Coronary artery (tissue), 2 donors: Measurements from ENCODE around the gene GSTM1.
"Not testable (repeated sequence)": the region's sequence is repeated elsewhere in the genome, so short reads cannot be mapped to it uniquely, and the experiment has no call there.

Source experiments
- DNase-seq: peaks from one replicate; pipeline ENCODE4 v3.0.0-alpha.2; 2017; ENCODE audit warnings: low spot score
- H3K27ac ChIP-seq, 2 donors: fragments of 200-600 bp; sonication (generic); one replicate each; pipeline ENCODE4 v1.5.1; 2016 to 2019
- H3K4me3 ChIP-seq: fragments of 200-600 bp; sonication (generic); 2 replicates; pipeline ENCODE4 v1.5.1; 2016; ENCODE audit warnings: mild to moderate bottlenecking, moderate library complexity
- TF ChIP-seq, protein P1 (sequence below): fragments of 200-600 bp; sonication (generic); IDR thresholded peaks from one replicate; pipeline ENCODE4 v1.5.1; 2019; ENCODE audit warnings: antibody characterized with exemption

The GSTM1 gene

DNA sequence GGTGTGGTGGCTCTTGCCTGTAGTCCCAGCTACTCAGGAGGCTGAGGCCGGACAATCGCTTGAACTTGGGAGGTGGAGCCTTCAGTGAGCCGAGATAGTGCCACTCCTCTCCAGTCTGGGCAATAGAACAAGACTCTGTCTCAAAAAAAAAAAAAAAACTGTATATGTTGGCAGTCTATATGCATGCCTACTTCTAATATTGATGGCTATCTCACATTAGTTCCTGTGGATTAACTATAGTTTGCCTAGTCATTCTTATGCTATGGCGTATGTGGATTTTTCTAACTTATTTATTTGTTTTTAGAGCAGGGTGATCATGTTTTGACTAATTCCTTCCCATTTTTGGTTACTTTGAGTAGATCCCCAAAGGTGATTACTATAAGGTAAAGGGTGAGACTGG is 9.4 kb downstream of the GSTM1 start:
- no peak for DNase-seq
- no peak overlapping the region for H3K27ac ChIP-seq
- no peak overlapping the region for H3K4me3 ChIP-seq
- TF ChIP-seq, protein P1, sequence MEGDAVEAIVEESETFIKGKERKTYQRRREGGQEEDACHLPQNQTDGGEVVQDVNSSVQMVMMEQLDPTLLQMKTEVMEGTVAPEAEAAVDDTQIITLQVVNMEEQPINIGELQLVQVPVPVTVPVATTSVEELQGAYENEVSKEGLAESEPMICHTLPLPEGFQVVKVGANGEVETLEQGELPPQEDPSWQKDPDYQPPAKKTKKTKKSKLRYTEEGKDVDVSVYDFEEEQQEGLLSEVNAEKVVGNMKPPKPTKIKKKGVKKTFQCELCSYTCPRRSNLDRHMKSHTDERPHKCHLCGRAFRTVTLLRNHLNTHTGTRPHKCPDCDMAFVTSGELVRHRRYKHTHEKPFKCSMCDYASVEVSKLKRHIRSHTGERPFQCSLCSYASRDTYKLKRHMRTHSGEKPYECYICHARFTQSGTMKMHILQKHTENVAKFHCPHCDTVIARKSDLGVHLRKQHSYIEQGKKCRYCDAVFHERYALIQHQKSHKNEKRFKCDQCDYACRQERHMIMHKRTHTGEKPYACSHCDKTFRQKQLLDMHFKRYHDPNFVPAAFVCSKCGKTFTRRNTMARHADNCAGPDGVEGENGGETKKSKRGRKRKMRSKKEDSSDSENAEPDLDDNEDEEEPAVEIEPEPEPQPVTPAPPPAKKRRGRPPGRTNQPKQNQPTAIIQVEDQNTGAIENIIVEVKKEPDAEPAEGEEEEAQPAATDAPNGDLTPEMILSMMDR = no peak

GRCh38 chr1:109697861-109698260 is 10.2 kb downstream of the GSTM1 start:
- not testable (repeated sequence) for H3K27ac ChIP-seq, DNase-seq, H3K4me3 ChIP-seq

GRCh38 chr1:109702940-109703339 is 15.3 kb downstream of the GSTM1 start:
- DNase-seq, H3K27ac ChIP-seq, H3K4me3 ChIP-seq: not testable (repeated sequence)

DNA sequence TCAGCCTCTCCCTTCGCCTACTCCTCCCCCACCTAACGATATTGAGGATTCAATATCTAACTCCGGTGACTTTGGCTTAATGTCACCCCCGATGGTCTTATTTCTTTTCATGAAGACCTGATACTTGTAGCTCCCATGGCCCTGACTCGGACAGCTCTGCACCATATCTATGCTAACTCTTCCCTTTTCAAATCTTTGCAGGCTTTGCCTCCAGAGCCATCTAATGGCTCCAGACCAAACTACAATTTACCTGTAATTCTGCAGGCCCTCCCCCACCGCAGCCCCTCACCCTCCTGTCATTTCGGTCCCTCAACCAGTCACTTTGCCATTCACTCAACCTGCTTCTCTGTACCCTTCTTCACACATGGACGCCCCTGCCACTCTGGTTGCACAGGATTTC is 16.6 kb downstream of the GSTM1 start:
- no peak overlapping the region for H3K27ac ChIP-seq
- H3K4me3 ChIP-seq = no peak overlapping the region
- TF ChIP-seq, protein P1 = no peak
- DNase-seq = no peak

- TF ChIP-seq, protein P1 = no peak
- no peak overlapping the region for H3K4me3 ChIP-seq
- no peak overlapping the region for H3K27ac ChIP-seq
- DNase-seq = no peak
Measured at GRCh38 chr1:109705411-109705810, 17.8 kb downstream of the GSTM1 start.

- not testable (repeated sequence) for H3K4me3 ChIP-seq, H3K27ac ChIP-seq, DNase-seq
Measured at GRCh38 chr1:109708949-109709348, 21.3 kb downstream of the GSTM1 start.

DNA sequence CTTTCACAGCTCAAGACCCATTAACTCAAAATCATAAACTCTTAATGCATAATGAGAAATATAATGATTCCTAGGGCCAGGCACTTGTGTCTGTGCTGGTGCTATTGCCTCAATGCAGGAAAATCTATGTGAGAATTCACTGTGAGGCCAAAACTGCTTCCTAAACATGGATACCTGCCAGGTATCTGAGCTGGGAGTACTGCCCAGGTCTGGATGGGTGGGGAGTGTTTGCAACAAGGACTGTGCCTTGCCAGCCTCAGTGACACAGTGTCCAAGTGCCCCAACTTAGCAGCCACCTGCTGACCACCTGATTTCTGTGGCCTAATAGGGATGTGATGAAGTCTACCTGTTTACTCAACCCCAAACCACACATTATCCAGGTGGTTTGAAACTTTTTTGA is 22.2 kb downstream of the GSTM1 start:
- DNase-seq, H3K27ac ChIP-seq, H3K4me3 ChIP-seq: not testable (repeated sequence)

DNA sequence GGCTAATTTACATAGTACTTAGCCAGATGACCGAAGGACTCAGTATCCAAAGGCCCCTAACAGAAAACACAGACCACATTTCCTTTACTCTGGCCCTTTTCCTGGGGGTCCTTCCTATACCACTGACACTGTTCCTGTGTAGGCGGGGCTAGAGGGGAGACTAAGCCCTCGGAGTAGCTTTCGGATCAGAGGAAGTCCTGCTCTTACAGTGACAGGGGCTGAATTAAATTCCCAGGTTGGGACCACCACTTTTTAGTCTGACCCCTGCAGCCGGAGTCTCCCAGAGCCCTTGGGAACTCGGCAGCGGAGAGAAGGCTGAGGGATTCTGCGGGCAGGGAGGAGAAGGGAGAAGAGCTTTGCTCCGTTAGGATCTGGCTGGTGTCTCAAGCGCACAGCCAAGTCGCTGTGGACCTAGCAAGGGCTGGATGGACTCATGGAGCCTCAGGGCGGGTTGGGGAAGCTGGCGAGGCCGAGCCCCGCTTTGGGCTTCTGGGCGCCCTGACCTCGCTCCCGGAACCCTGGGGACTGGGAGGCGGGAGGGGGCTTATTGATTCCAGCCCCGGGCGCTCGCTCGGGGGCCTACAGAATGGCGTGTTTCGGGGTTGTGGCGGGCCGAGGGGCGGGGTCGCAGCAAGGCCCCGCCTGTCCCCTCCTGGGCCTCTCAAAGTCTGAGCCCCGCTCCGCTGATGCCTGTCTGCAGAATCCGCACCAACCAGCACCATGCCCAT is 24.1 kb downstream of the GSTM1 start, which contains the start of gene GSTM5:
TSS of gene GSTM5 (plus strand) at position 659 of the 728 bp plus-strand sequence. CDS start at position 721, 62 bp downstream.
- not testable (repeated sequence) for DNase-seq
- Histone ChIP-seq H3K4me3 (peak within 1 kb of the TSS; percentile 63), H3K27ac (peak within 1 kb of the TSS in 1 of 2 donors; percentile 31)

- TF ChIP-seq, protein P1 = no peak
- Histone ChIP-seq H3K4me3 (peak overlapping the region; percentile 63), H3K27ac (peak overlapping the region in 1 of 2 donors; percentile 31)
- DNase-seq = no peak
Measured at GRCh38 chr1:109712321-109712864, 24.8 kb downstream of the GSTM1 start.

- TF ChIP-seq, protein P1 = no peak
- no peak overlapping the region for H3K27ac ChIP-seq
- no peak overlapping the region for H3K4me3 ChIP-seq
- no peak for DNase-seq
Measured at GRCh38 chr1:109713636-109714035, 26.0 kb downstream of the GSTM1 start.
